Measurements from ENCODE around the gene LMF1.
"Not testable (repeated sequence)": the region's sequence is repeated elsewhere in the genome, so short reads cannot be mapped to it uniquely, and the experiment has no call there.

Gene LMF1

DNA sequence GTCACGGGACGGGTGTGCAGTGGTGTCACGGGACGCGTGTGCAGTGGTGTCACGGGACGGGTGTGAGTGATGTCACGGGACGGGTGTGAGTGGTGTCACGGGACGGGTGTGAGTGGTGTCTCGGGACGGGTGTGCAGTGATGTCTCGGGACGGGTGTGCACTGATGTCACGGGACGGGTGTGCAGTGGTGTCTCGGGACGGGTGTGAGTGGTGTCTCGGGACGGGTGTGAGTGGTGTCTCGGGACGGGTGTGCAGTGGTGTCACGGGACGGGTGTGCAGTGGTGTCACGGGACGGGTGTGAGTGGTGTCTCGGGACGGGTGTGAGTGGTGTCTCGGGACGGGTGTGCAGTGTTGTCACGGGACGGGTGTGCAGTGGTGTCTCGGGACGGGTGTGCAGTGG is 111.8 kb downstream of the LMF1 start:
- not testable (repeated sequence) for DNase-seq

DNA sequence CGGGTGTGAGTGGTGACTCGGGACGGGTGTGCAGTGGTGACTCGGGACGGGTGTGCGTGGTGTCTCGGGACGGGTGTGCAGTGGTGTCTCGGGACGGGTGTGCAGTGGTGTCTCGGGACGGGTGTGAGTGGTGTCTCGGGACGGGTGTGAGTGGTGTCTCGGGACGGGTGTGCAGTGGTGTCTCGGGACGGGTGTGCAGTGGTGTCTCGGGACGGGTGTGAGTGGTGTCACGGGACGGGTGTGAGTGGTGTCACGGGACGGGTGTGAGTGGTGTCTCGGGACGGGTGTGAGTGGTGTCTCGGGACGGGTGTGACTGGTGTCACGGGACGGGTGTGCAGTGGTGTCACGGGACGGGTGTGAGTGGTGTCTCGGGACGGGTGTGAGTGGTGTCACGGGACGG is 112.3 kb downstream of the LMF1 start:
- DNase-seq = not testable (repeated sequence)

DNA sequence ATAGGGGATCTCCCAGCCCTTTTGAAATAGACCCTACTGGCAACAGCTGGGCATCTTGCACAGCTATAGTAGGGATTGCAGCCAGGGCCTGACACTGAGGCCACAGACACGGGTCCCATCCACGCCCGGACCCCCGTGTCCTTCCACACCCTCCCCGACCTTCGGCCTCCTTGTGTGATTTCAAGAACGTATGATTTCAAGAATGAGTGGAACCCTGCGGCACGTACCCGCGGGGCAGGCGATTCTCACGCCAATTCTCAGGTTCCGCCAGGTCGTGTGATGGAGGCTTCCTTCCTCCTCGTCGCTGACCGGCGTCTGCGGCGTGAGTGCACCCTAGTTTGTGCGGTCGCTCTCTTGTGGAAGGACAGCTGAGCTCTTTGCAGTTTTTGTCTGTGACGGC is 114.0 kb downstream of the LMF1 start:
- no peak for DNase-seq

DNA sequence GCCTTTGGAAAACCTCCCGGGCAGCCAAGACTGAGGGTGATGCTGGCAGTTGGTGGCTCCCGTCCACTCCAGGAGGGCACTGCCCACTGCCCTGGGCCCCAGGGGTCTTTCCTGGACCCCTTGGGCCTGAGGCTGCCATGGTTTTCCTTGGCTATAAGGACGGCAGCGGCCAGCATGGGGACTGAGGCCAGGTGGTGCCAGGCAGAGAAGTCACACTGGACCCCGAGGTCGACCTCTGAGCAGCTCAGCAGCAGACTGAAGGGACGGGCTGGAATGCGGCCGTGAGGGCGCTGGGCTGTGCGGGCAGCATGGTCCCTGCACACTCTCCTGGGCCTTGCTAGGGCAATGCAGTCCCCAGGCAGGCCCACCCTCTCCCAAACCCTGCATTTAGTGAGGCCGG is 114.7 kb downstream of the LMF1 start:
- DNase-seq = no peak

DNA sequence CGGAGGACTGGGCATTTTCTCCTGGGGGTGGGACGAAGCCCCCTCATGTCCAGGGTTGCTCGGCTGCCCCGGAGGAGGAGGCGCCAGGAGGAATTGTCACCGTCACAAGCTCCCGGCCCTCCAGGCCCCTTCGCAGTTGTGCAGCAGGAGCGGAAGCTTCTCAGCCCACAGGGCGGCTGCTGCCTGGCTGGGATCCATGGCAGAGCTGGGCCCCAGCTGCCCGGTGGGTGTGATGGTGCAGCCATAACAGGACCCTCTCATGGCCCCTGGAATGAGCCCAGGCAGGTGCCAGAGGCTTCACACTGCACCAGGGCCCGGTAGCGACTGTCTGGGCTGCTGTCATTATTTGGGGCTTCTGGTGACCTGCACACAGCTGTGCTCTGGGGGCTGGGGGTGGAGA is 115.3 kb downstream of the LMF1 start:
- no peak for DNase-seq

- no peak for DNase-seq
These were observed 115.9 kb downstream of the LMF1 start for GRCh38 chr16:854808-855410.

DNA sequence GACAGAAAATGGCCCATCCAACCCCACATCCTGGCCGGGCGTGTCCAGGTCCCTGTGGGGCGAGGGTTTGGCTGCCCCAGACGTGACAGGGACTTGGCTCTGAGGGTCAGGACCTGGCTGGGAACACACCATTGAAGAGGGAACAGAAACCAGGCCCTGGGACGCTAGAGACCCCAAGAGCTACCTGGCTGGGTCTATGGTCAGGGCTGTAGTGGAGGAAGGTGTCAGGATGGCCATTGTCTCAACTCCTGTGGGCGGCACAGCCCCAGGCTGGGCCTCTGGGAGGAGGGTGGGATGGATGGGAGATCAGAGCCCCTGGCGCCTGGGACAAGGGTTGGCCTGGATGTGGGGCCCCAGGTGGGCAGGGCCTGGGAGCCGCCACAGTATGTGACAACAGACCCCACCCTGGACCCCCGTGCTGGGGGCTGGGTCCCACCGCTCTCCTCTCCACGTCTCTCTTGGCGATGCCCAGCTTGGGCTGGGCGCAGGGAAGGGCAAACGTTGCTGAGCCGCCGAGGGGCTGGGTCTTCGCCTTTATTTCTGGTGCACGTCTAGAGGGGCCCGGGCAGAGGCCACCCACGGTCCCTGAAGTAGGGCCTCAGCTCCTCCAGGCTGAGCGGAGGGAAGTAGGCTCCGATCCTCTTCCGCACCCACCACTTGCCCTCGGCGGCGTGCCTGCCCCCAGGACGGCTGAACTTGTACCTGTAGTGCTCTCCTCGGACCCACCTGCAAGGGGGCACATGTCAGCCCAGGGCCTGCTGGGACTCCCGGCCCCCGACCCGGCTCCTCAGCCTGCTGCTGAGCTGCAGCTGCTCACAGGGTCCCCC is 116.6 kb downstream of the LMF1 start:
- DNase-seq = no peak

GRCh38 chr16:853306-853705 is 117.5 kb downstream of the LMF1 start:
- DNase-seq = no peak

DNA sequence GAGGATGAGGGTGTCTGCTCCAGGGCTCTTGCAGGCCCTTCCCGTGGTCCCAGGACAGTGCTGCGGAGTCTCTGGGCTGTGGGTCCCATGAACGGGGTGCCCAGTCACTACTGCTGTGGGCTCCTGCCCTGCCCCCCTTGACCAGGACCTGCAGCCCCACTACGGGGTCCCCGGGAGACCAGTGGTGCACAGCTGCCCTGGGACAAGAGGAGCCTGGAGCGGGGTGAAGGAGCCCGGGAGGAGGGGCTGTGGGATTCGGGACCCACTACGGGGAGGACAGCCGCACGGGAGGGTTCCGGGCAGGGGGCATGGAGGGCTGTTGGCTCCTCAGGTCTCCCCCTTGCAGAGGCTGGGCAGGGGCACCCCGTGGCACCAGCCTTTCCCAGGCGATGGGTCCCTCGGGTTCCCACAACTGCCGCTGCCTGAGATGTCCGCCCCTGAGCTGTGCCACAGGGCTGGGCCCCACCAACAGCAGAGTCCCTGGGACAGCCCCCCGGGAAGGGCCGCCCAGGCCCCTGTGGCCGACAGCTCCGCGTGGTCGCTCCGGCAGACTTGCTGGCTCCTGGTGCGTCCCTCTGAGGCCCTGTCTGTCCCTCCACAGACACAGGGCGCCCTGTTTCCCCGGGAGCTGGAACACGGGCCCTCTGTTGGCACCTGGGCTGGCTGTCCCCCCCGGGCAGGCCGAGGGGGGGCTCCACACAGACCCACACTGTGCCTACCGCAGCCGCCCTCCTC is 118.2 kb downstream of the LMF1 start:
- no peak for DNase-seq

DNA sequence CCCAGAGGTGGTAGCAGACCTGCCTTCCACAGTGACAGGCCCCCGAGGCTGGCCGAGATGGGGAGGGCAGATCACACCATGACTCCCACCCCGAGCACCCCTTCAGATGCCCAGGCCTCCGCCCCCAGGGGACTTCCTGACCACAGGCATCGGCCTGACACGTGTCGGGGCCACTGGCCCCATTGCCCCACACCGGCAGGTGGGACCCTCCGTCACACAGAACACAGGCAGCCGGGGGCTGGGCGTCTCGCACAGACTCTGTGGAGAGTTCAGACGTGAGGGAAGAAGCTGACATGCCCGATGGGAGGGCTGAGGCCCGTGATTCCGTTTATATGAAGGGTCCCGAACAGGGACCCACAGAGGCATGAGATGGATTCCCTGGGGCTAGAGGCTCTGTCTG is 118.9 kb downstream of the LMF1 start:
- no peak for DNase-seq

GRCh38 chr16:851209-851810 is 119.5 kb downstream of the LMF1 start:
- no peak for DNase-seq

- no peak for DNase-seq
These were observed 120.1 kb downstream of the LMF1 start for GRCh38 chr16:850668-851067.

DNA sequence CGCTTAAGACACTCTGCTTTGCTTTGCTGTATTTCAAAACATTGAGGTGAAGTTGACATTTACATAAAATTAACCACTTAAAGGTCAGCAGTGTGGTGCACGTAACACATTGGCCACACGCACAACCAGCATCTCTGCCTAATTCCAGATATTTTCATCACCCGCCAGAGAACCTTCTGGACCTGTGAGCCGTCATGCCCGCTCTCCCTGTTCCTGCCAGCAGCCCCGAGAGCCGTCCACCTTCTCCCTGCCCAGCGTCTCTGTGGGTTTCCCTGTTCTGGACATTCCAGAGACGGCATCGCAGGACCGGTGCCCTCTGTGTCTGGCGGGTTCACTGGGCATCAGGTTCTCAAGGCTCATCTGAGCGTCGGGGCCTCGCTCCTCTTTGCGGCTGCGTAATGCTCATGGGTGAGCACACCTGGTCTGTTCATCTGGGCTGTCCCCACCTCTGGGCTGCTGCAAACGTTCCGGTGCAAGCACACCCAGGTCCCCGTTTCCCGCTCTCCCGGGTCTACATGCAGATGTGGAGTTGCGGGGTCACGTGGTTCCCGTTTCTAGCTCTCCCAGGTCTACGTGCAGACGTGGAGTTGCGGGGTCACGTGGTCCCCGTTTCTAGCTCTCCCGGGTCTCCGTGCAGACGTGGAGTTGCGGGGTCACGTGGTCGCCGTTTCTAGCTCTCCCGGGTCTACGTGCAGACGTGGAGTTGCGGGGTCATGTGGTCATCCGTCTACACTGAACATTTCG is 122.1 kb downstream of the LMF1 start:
- no peak for DNase-seq

GRCh38 chr16:847681-848445 is 122.9 kb downstream of the LMF1 start:
- DNase-seq = no peak

GRCh38 chr16:847151-847550 is 123.6 kb downstream of the LMF1 start:
- no peak for DNase-seq

DNA sequence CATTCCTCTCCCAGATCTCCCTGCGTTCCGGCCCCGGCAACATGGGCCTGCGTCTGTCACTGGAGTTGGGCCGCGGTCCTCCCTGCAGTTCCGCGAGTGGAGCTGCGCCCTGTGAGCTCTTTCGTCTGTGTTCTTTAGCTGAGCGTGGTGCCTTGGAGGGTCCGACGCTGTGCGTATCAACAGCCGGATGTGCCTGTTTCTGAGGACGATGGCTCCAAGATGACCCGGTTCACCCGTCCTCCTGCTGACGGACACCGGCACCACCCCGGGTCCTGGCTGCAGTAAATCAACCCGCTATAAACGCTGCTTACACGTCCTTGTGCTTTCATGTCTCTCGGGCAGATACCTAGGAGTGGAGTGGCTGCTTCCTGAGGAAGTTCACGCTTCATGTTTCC is 125.4 kb downstream of the LMF1 start:
- no peak for DNase-seq

DNA sequence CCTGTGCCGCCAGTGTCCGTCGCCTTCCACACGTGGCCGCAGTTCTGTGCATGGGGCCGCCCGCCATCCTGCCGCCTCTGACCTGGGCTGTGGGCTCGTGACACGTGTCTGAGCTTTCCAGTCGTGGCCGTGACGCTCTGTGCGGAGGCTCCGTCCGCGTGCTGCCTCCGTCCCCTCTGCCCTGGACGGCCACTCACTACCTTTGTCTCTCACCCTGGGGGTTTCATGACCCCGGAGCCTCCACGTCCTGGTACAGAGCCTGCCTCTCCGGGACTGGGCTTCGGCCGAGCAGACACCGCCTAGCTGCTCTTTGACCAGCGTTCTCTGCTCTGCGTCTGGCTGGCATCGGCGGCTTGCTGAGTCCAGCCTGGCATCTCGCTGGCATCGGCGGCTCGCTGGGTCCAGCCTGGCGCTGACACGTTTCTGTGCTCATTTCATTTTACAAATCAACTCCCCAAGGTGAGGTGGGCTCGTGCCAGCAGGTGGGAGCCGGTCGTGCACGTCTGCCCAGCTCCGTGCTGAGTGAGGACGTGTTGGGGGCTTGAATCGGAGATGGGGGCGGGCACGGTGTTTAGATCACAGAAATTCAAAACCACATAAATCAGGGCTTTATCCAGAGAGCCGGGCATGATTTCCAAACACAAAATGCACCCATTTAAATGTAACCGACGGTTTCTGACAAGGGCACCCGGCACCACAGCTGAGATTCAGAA is 126.0 kb downstream of the LMF1 start:
- no peak for DNase-seq

DNA sequence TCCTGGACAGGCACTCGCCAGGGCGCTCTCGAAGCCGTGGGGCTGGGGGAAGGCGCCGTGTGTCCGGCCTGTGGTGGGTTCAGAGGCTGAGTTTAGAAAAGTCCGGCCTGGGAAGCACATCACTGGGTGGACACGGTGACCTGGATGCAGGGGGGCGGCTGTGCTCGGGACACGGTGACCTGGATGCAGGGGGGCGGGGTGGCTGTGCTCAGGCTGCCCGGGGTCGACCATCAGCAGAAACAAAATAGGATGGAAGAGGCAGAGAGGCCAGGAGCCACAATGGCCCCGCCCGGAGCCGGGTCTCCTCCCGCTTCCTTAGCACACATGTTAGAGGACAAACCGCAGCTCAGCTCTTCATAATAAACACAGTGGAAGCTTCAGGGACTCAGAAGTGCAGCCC is 127.0 kb downstream of the LMF1 start:
- no peak for DNase-seq

GRCh38 chr16:842711-843560 is 127.8 kb downstream of the LMF1 start:
- DNase-seq = no peak

DNA sequence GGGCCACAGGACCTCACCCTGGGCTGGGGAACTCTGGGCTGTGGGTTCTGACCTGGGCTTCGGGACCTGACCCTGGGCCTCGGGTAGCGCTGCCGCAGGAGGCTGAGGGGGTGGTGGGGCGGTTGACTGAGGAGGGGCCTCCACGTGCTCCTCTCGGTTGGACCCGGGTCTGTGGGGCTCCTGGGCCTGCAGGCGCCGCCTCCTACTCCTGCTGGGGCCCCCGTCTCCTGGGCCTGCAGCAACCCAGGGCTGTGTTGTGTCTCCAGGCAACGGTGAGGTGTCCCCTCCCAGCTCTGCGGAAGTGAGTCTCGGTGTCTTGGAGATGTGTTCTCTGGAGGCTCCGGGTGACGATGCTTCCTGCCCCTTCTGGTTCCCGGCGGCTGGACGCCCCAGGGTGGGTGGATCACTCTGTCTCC is 128.7 kb downstream of the LMF1 start:
- DNase-seq = no peak

All from stimulated activated CD4-positive, alpha-beta T cell treated with anti-CD3 and anti-CD28 coated beads, Interleukin-4, amount 100 ng/mL, for 1 hour (primary cell).